Jurkat, Clone E6-1 (cell line): ENCODE data around the gene HOXB5.

ENCODE experiments used
- DNase-seq: peaks from one replicate; pipeline ENCODE4 v3.0.0-alpha.2; 2011; ENCODE audit warnings: low read depth, low spot score
- H3K4me3 ChIP-seq: 2 replicates; pipeline ENCODE4 v1.5.1; 2011; ENCODE audit warnings: mild to moderate bottlenecking, low read length, control low read depth, moderate library complexity

Gene HOXB5

DNA sequence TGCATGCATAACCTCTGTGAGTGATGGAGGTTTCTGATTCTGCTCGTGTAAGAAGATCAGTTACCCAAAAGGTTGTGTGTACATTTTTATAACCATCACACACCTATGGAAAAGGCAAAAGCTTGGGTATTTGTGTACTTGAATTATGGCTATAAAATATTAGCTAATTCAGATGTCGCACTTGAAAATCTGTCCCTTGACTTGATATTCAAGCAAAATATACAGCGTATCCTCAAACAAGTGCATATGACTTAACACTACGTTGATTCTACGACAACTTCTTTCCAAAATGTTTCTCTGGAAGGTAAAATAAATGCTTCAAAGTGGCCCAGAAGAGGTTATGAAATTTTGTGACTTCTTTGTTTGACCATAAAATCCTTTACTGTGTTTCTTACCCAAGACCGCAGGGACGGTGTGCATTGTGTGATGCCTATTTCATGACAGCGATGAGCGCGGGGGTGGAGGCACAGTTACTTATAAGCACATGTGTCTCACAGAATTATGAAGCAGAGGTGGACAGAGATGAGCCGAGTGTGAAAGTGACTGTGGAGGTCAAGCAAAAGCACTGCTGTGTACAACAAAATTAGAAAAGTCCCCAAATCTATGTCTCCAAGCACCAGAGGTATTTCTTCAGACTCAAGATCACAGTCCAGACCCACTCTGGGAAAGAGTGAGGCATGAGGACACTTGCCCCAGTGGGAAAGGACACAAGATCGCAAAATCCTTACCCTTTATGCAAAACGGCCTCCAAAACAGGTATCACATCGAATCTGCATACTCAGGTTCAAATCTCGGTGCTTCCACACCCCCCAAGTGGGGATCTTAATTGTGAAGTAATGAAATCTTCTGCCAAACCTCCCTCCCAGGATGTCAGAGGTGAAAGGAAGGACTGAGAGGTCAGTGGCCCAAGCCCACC lies 36.7 kb upstream of the HOXB5 start:
- no peak for DNase-seq
- no peak overlapping the region for H3K4me3 ChIP-seq

DNA sequence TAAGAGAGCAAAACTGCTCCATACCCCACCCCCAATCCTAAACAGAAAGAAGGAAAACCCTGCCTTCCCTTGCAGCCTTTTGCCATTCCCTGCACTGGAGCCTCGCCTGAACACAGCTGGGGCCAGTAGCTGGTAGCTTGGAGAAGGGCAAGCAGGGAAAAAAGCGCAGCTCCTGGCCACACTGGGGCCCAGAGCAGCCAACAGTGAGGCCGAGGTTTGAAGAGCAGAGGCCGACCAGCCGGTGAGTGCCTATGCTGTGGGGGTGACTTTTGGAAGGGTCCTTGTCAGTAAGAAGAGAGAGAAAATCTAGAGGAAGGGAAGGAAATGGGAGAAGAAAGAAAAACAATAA lies 35.8 kb upstream of the HOXB5 start:
- H3K4me3 ChIP-seq, result no peak overlapping the region
- no peak for DNase-seq

DNA sequence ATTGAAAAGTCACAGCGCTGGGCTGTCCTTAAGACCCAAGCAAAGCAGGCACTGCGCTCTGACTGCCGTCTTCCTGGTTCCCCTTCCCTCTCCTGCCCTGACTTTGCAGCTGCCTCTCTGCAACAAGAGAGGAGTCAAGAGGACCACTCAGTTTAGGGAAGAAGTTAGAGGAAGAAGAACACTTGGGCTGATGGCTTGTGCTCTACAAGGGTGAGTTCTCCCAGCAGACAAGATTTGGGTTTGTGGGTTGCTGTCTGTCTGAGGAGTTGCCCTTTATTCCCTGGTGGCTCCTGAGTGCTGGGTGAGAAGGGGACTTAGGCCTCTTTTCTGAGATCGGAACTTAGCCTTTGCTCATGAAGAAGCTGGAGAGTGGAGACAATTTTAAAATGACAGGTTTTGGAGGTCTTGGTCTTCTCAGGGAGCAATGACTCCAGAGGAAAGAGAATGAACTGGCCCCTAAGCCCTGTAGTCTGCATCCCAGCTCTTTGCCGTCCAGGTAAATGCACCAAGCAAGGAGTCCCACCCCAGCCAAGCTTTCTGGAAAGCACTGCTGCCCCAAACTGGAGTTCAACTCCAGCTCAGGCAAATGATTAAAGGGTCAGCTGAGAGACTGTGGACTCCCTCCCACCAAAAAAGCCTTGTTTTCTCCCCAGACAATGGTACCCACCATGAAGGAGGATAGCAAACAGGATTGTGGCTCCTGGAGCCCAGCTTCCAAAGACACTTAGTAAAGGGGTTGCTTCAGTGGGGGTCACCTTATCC lies 35.3 kb upstream of the HOXB5 start:
- DNase-seq, result no peak

DNA sequence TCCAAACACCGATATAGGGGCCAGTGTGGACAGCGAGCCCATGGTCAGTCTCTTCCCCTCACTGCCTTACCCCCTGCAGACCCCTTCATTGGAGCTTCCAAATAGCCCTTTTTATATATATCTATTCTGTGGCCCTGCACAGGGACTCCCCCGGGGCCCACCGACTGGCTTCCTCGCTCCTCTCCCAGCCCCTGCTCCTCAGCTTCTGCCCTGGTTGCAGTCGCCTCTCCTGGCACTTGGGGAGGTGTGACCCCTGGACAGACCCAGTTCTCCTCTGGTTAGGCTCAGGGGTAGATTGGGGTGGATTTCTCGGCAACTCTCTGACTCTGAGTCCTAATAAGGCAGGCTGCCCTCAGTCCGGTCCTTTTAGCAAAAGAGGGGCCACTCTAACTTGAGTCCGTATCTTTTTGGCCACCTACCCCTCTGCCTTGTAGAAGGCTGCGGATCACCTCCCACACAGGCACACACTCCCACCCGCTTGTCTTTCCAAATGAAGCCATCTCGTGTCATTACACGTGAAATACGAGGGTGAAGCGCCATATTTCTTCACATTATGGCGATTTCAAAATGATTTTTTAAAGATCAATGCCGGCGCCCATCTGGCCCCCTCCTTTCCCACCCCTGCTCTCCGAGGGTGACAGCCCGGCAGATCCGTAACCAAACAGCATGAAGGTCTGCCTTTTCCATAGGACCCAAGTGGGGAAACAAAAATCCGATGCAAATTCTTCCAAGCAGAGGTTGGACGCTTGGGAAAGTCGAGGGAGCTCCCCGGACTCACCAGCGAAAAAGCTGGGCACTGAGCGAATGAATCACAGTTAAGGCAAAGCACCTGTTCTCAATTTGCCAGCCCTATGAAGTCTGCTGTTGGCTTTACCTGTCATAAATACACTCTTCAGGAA lies 34.3 kb upstream of the HOXB5 start:
- no peak overlapping the region for H3K4me3 ChIP-seq
- no peak for DNase-seq

More for the DNA sequence above, 35.3 kb upstream of the HOXB5 start:
- H3K4me3 ChIP-seq, result no peak overlapping the region

DNA sequence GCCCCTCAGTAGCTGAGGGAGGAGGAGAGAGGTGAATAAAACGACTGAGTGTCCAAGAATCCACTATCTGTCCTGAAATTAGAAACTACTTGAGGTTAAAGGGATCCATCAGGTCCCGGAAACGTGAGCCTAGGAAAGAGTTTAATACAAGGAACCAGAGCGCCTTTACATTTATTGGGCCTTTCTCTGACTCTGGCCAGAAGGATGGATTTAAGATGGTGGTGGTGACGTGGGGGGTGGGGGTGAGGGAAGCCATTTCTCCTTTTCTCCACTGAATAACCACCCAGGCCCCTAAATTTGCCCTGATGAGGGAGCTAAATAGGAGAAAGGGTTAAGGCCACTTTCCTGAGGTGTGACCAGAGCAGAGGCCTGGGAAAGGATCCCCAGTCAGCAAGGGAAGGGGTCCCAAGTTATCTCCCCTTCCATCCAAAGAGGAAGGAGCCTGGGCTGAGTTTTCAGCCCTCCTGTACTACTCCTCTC lies 33.6 kb upstream of the HOXB5 start:
- no peak overlapping the region for H3K4me3 ChIP-seq
- no peak for DNase-seq

DNA sequence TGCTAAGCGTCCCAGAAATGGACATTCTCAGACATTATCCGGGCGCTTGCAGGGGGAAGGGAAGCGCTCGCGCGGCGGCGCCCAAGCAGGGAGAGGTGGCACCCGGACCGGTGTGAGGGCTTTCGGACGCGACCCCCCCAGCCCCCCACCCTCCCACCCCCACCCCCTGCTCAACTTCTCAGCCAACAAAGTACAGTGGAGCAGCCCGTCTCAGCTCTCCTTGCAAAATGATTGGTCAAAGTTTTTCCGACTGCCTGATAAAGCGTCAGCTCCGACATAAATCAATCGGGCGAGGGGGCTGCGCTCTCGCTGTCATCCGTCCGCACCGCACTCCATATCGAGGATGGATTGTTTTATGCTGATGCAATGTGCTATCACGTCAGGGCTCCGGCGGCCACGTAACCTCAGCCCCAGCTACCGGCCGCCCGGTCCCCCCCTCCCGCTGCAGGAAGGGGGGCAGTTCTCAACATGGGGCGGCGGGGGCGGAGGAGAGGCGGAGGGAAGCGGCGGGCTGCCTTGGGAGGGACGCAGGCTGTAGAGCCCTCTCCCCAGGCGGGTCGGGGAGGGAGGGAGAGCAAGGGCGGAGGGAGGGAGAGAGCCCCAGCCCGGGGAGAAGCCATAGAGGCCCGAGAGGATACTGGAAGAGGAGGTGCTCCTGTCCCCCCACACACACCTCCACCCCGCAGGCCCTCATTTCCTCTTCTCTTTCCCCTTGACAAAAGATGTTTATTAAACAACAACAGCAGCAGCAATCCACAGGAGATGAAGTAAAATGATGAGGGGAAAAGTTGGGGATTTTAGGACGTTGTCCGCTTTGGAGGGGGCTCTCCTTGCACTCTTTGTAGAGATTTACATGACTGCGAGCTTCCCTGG lies 32.9 kb upstream of the HOXB5 start, which contains the start of gene HOXB9:
TSS of gene HOXB9 (minus strand) at position 114 of the 873 bp plus-strand sequence. CDS start at position 25, 89 bp downstream.
- peak within 1 kb of the TSS; percentile 37 for H3K4me3 ChIP-seq
- no peak for DNase-seq

DNA sequence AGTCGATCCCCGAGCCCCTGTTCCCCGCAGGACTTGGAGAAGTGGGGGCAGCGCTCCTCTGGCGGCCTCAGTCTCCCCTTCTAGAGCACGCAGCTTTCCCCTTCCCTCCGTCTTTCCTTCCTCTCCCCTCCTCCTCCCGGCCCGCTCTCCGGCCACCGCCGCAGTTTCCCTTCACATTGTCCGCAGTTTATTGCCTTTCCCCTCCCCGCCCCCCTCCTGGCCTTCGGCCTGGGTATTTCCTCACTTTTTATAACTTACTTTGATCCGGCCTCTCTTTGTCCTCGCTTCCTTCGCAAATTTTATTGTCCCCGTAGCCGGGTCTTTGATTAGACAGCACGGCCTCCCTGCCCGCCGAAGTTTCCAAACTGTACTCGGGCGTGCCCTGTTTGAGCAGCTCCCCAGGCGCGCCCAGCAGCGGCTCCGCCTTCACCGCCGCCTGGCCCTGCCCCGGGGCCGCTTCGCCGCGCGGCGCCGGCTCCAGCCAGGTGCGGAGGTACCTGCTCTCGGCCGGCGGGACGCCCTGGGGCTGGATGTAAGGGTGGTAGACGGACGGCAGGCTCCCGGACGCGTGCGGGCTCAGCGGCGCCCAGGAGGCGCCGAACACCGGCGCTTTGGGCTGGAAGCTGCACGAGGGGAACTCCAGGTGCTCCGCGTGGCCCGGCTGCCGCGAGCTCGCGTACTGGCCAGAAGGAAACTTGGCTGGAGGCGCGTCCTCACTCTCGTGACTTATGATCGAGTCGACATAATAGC lies 32.1 kb upstream of the HOXB5 start:
- peak overlapping the region; percentile 37 for H3K4me3 ChIP-seq
- no peak for DNase-seq

DNA sequence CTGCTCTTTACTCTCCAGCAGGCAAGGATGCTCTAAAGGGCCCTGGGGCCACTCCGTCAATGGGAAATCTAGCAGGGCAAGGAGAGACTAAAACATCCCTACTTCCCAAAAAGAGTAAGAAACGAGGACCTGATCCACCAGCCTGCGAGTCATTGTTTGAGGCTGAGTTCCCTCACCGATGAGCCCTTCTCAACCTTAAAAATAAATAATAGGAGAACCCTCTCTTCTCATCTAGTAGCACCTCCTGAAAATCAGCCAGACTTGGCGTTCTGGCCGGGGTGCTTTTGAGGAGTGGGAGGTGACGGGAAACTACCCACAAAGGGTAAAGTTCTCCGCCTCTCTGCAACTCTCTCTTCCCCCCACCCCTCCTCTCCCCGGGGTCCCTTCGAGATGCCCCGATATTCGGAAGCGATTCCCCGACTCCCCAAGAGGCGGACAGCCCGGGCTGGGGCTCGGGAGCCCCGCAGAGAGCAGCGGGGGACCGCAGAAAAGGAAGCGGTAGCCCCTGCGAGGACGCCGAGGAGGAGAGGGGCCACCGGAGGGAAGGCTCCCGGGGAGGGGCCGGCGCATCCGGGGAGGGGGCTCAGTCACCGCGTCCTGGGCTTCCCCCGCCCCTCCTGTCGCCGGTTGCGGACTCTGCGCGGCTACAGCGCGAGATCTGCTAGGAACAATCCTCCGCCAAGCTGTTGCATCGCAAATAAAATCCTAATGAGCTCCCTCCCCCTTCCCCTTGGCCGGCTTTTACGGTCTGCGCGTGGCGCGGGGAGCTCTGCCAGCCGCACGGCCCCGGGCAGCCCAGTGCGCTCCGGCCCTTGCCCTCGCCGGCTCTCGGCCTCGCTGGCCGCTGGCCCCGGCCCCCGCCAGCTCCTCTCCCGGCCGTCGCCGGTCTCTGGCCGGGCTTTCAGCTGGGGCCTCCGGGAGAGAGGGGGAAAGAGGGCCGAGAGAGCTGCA lies 31.2 kb upstream of the HOXB5 start:
- peak overlapping the region; percentile 7; the same call in 1 of the 2 replicates for H3K4me3 ChIP-seq
- no peak for DNase-seq

DNA sequence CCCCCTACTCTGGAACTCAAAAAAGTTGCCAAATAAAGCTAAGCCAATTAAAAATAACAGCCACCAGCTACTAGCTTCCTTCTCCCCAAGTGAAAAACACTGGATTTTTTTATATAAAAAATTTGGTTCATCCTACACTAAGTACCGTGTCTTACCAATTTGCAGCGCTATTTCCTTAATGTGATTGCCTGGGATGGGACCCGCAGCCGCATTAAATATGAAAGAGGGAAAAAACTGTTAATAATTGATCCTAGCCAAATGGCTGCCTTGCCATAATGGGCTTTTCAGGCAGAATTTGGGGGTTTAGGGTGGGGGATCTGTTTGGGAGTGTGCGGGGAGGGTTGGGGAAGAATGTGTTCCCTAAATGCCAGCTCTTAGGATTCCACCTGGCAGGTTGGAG lies 30.5 kb upstream of the HOXB5 start:
- H3K4me3 ChIP-seq, result no peak overlapping the region
- no peak for DNase-seq

DNA sequence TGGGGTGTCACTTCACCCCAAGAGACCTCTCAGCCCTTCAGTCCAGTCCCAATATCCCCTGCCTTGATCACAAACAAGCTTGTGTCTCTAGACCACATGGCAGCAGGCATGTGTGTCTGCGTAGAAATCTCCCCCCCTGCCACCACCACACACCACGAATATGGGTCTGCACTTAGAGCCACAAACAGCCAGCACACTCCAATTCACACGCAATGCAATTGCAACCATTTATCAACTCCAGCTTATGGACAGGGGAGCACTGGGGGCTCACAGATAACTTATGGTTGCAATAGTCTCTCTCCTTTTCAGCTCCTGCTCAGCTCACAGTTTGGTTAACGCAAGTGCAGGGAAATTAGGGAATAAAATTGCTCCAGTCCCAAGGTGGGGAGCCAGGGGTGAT lies 30.0 kb upstream of the HOXB5 start:
- no peak overlapping the region for H3K4me3 ChIP-seq
- no peak for DNase-seq

DNA sequence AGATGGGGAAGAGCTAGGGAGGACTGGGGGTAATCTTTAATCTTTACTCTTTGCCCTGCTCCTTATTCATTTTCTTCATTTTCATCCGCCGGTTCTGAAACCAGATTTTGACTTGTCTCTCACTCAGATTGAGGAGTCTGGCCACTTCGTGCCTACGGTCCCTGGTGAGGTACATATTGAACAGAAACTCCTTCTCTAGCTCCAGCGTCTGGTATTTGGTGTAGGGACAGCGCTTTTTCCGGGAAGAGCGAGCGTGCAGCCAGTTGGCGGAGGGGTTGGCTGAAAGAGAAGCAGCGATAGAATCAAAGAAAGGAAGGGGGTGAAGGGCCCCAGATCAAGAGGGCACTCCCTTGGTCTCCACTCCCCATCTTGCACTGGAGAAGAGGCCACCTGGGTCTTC lies 29.3 kb upstream of the HOXB5 start:
- no peak overlapping the region for H3K4me3 ChIP-seq
- no peak for DNase-seq

DNA sequence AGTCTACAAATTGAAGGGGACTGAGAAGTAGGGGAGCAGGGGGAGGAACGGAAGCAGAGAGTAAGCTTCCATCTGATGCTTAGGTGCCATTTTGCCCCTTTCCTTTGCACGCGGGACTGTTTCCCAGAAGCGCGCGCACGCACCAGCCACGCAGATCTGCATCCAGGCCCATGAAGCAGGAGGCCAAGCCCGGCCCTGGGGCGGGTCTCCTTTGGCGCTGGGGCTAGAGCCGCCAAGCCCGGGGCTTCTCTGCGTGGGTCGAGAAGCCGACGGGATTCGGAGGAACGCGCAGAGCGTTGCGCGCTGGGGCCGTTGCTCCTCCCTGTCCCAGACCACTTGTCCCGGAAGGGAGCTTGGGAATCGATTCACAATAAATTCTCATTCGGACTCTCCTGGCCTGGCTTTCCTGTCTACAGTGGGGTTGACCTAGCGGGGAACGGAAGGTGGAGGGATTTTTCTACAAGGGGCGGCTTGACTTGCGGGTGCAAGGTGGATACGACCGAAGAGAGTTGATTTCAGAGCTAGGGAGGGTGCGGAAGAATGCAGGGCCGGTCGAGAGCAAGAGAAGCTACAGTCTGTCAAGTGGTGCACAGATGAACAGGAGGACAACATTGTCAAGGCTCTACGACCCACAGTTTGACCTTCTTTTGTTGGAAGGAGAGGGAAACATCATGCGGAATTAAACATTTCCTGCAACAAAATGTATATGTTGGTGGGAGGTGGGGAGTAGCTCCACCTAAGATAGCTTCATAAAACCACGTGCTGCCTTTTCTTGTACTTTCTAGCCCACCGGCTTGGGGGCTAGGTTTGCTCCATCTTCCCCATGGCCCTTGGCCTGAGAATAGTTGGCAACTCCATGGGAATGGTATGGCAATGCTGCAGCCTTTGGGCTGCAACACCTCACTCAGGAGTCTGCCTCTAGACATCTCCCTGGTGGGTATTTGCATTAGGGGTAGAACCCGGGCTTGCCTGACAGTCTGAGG lies 28.1 kb upstream of the HOXB5 start:
- no peak for DNase-seq
- H3K4me3 ChIP-seq, result no peak overlapping the region

DNA sequence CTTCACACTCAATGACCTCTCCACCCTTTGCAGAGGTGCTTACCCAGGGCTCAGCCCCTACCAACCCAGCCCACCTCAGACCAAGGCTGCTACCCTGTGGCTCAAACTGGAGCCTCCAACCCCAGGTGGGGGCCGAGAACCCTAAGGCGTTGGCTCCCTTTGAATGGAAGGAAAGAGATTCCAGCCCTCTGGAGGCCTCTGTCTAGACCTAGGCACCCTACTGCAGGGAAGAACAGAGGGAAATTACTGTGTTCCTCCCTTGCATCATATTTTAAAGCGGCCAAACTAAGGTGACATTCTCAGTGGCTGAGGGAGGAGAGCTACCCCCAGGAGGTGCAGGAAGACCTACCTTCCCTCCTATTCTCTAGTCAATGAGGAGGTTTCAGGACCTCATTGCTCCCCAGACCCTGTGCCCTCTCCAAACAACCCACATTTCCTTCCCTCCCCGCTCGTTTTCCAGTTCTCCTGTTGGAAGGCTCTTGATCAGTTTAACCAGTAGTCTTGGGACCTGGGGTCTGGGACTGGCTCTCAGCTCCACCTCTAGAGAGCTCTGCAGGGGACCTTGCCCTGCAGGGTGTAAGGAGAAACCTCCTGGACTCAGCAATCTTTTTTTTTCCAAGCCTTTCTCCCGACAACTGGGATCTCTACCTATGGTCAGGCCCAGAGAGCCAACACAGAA lies 27.0 kb upstream of the HOXB5 start:
- H3K4me3 ChIP-seq, result no peak overlapping the region
- no peak for DNase-seq

DNA sequence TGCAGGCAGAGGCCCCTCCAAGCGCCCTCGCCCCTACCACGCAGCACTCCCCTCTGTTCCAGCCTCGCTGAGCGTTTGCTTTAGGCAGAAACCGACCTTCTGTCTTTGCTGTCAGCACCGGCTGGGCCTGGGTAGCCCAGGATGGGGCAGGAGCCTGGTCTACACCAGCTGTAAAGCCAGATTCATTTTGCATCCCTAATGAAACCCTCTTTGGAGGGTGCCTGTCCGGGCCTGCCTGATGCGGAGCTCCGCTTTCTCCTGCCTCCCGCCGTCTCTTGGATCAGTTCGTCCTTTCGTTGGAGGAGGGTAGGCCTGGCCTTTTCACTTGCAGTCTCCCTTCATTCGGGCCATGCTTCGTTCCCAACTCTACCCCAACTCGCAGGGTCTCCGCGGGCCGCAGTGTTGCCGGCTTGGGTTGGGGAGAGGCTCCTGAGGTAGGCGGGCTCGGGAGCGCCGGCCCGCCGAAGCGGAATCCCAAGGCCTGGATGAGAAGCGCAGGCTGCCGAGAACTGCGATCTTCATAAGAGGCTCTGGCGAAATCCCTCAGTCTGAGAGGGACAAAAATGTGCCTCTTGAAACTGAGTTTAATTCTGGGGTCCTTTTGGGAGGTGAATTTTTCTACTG lies 26.4 kb upstream of the HOXB5 start:
- H3K4me3 ChIP-seq, result no peak overlapping the region

More for the DNA sequence above, 26.4 kb upstream of the HOXB5 start:
- no peak for DNase-seq
